ENCODE measurements around the gene ALPK1.

The ALPK1 gene

GRCh38 chr4:112352736-112353135 is 55.6 kb downstream of the ALPK1 start:
- Histone ChIP-seq H3K27me3 (ENCODE audit: control insufficient read depth in 5 of 5, insufficient read depth in 4 of 5, low read length in 5 of 5) (no peaks in the 10 kb centered on the region), H3K36me3 (ENCODE audit: control insufficient read depth in 5 of 5, insufficient read depth in 5 of 5, low read length in 5 of 5) (peaks cover 0 to 18% (median 8%) of the 10 kb centered on the region in 5 donors), H3K9ac (ENCODE audit: low read length in 5 of 5) (no peak overlapping the region), H3K4me3 (ENCODE audit: low read depth in 1 of 5, low read length in 5 of 5) (no peak overlapping the region), H3K9me3 (ENCODE audit: control insufficient read depth in 5 of 5, low read length in 5 of 5) (no peaks in the 10 kb centered on the region), H3K27ac (ENCODE audit: low read depth, low read length) (no peak overlapping the region), H3K4me1 (ENCODE audit: control insufficient read depth in 5 of 5, insufficient read depth in 5 of 5, low read length in 5 of 5) (no peaks in the 10 kb centered on the region)

GRCh38 chr4:112355662-112356061 is 58.5 kb downstream of the ALPK1 start:
- H3K9ac ChIP-seq (ENCODE audit: low read length in 5 of 5) = no peak overlapping the region
- no peaks in the 10 kb centered on the region for H3K4me1 ChIP-seq (ENCODE audit: control insufficient read depth in 5 of 5, insufficient read depth in 5 of 5, low read length in 5 of 5)
- no peak overlapping the region for H3K27ac ChIP-seq (ENCODE audit: low read depth, low read length)
- no peak overlapping the region for H3K4me3 ChIP-seq (ENCODE audit: low read depth in 1 of 5, low read length in 5 of 5)
- H3K9me3 ChIP-seq (ENCODE audit: control insufficient read depth in 5 of 5, low read length in 5 of 5) = no peaks in the 10 kb centered on the region
- H3K27me3 ChIP-seq (ENCODE audit: control insufficient read depth in 5 of 5, insufficient read depth in 4 of 5, low read length in 5 of 5) = no peaks in the 10 kb centered on the region
- H3K36me3 ChIP-seq (ENCODE audit: control insufficient read depth in 5 of 5, insufficient read depth in 5 of 5, low read length in 5 of 5) = peaks cover 0 to 26% (median 8%) of the 10 kb centered on the region in 5 donors

- Histone ChIP-seq H3K4me1 (ENCODE audit: control insufficient read depth in 5 of 5, insufficient read depth in 5 of 5, low read length in 5 of 5) (peaks cover 0 to 4% (median 0%) of the 10 kb centered on the region in 5 donors), H3K9me3 (ENCODE audit: control insufficient read depth in 5 of 5, low read length in 5 of 5) (no peaks in the 10 kb centered on the region), H3K36me3 (ENCODE audit: control insufficient read depth in 5 of 5, insufficient read depth in 5 of 5, low read length in 5 of 5) (peaks cover 0 to 38% (median 12%) of the 10 kb centered on the region in 5 donors), H3K9ac (ENCODE audit: low read length in 5 of 5) (no peak overlapping the region), H3K27me3 (ENCODE audit: control insufficient read depth in 5 of 5, insufficient read depth in 4 of 5, low read length in 5 of 5) (no peaks in the 10 kb centered on the region), H3K4me3 (ENCODE audit: low read depth in 1 of 5, low read length in 5 of 5) (no peak overlapping the region), H3K27ac (ENCODE audit: low read depth, low read length) (no peak overlapping the region)
Measured at GRCh38 chr4:112357453-112357852, 60.3 kb downstream of the ALPK1 start.

- H3K27me3 ChIP-seq (ENCODE audit: control insufficient read depth in 5 of 5, insufficient read depth in 4 of 5, low read length in 5 of 5) = no peaks in the 10 kb centered on the region
- H3K4me3 ChIP-seq (ENCODE audit: low read depth in 1 of 5, low read length in 5 of 5) = no peak overlapping the region
- peaks cover 0 to 38% (median 12%) of the 10 kb centered on the region in 5 donors for H3K36me3 ChIP-seq (ENCODE audit: control insufficient read depth in 5 of 5, insufficient read depth in 5 of 5, low read length in 5 of 5)
- H3K4me1 ChIP-seq (ENCODE audit: control insufficient read depth in 5 of 5, insufficient read depth in 5 of 5, low read length in 5 of 5) = peaks cover 0 to 4% (median 0%) of the 10 kb centered on the region in 5 donors
- no peak overlapping the region for H3K27ac ChIP-seq (ENCODE audit: low read depth, low read length)
- H3K9me3 ChIP-seq (ENCODE audit: control insufficient read depth in 5 of 5, low read length in 5 of 5) = no peaks in the 10 kb centered on the region
- no peak overlapping the region for H3K9ac ChIP-seq (ENCODE audit: low read length in 5 of 5)
Measured at GRCh38 chr4:112357897-112358296, 60.7 kb downstream of the ALPK1 start.

GRCh38 chr4:112358415-112358814 is 61.2 kb downstream of the ALPK1 start:
- H3K36me3 ChIP-seq (ENCODE audit: control insufficient read depth in 5 of 5, insufficient read depth in 5 of 5, low read length in 5 of 5) = peaks cover 0 to 38% (median 12%) of the 10 kb centered on the region in 5 donors
- H3K9me3 ChIP-seq (ENCODE audit: control insufficient read depth in 5 of 5, low read length in 5 of 5) = no peaks in the 10 kb centered on the region
- no peak overlapping the region for H3K9ac ChIP-seq (ENCODE audit: low read length in 5 of 5)
- no peak overlapping the region for H3K27ac ChIP-seq (ENCODE audit: low read depth, low read length)
- H3K27me3 ChIP-seq (ENCODE audit: control insufficient read depth in 5 of 5, insufficient read depth in 4 of 5, low read length in 5 of 5) = no peaks in the 10 kb centered on the region
- H3K4me3 ChIP-seq (ENCODE audit: low read depth in 1 of 5, low read length in 5 of 5) = no peak overlapping the region
- peaks cover 0 to 4% (median 0%) of the 10 kb centered on the region in 5 donors for H3K4me1 ChIP-seq (ENCODE audit: control insufficient read depth in 5 of 5, insufficient read depth in 5 of 5, low read length in 5 of 5)

GRCh38 chr4:112358952-112359749 is 62.0 kb downstream of the ALPK1 start:
- H3K4me1 ChIP-seq (ENCODE audit: control insufficient read depth in 5 of 5, insufficient read depth in 5 of 5, low read length in 5 of 5) = peaks cover 0 to 4% (median 0%) of the 10 kb centered on the region in 5 donors
- H3K4me3 ChIP-seq (ENCODE audit: low read depth in 1 of 5, low read length in 5 of 5) = no peak overlapping the region
- H3K9ac ChIP-seq (ENCODE audit: low read length in 5 of 5) = no peak overlapping the region
- no peaks in the 10 kb centered on the region for H3K9me3 ChIP-seq (ENCODE audit: control insufficient read depth in 5 of 5, low read length in 5 of 5)
- H3K36me3 ChIP-seq (ENCODE audit: control insufficient read depth in 5 of 5, insufficient read depth in 5 of 5, low read length in 5 of 5) = peaks cover 0 to 38% (median 12%) of the 10 kb centered on the region in 5 donors
- H3K27ac ChIP-seq (ENCODE audit: low read depth, low read length) = no peak overlapping the region
- H3K27me3 ChIP-seq (ENCODE audit: control insufficient read depth in 5 of 5, insufficient read depth in 4 of 5, low read length in 5 of 5) = no peaks in the 10 kb centered on the region

- H3K9me3 ChIP-seq (ENCODE audit: control insufficient read depth in 5 of 5, low read length in 5 of 5) = no peaks in the 10 kb centered on the region
- H3K27ac ChIP-seq (ENCODE audit: low read depth, low read length) = no peak overlapping the region
- H3K36me3 ChIP-seq (ENCODE audit: control insufficient read depth in 5 of 5, insufficient read depth in 5 of 5, low read length in 5 of 5) = peaks cover 0 to 28% (median 8%) of the 10 kb centered on the region in 5 donors
- H3K4me3 ChIP-seq (ENCODE audit: low read depth in 1 of 5, low read length in 5 of 5) = no peak overlapping the region
- H3K9ac ChIP-seq (ENCODE audit: low read length in 5 of 5) = no peak overlapping the region
- H3K4me1 ChIP-seq (ENCODE audit: control insufficient read depth in 5 of 5, insufficient read depth in 5 of 5, low read length in 5 of 5) = peaks cover 0 to 4% (median 0%) of the 10 kb centered on the region in 5 donors
- no peaks in the 10 kb centered on the region for H3K27me3 ChIP-seq (ENCODE audit: control insufficient read depth in 5 of 5, insufficient read depth in 4 of 5, low read length in 5 of 5)
Measured at GRCh38 chr4:112361181-112361791, 64.1 kb downstream of the ALPK1 start.

GRCh38 chr4:112370466-112370865 is 73.3 kb downstream of the ALPK1 start:
- Histone ChIP-seq H3K4me3 (ENCODE audit: low read depth in 1 of 5, low read length in 5 of 5) (no peak overlapping the region), H3K9me3 (ENCODE audit: control insufficient read depth in 5 of 5, low read length in 5 of 5) (peaks cover 0 to 8% (median 4%) of the 10 kb centered on the region in 5 donors), H3K36me3 (ENCODE audit: control insufficient read depth in 5 of 5, insufficient read depth in 5 of 5, low read length in 5 of 5) (peaks cover 0 to 5% (median 0%) of the 10 kb centered on the region in 5 donors), H3K27ac (ENCODE audit: low read depth, low read length) (no peak overlapping the region), H3K4me1 (ENCODE audit: control insufficient read depth in 5 of 5, insufficient read depth in 5 of 5, low read length in 5 of 5) (no peaks in the 10 kb centered on the region), H3K27me3 (ENCODE audit: control insufficient read depth in 5 of 5, insufficient read depth in 4 of 5, low read length in 5 of 5) (no peaks in the 10 kb centered on the region), H3K9ac (ENCODE audit: low read length in 5 of 5) (no peak overlapping the region)

- no peaks in the 10 kb centered on the region for H3K27me3 ChIP-seq (ENCODE audit: control insufficient read depth in 5 of 5, insufficient read depth in 4 of 5, low read length in 5 of 5)
- no peak overlapping the region for H3K27ac ChIP-seq (ENCODE audit: low read depth, low read length)
- H3K4me1 ChIP-seq (ENCODE audit: control insufficient read depth in 5 of 5, insufficient read depth in 5 of 5, low read length in 5 of 5) = no peaks in the 10 kb centered on the region
- H3K9ac ChIP-seq (ENCODE audit: low read length in 5 of 5) = no peak overlapping the region
- H3K4me3 ChIP-seq (ENCODE audit: low read depth in 1 of 5, low read length in 5 of 5) = no peak overlapping the region
- peaks cover 0 to 8% (median 4%) of the 10 kb centered on the region in 5 donors for H3K9me3 ChIP-seq (ENCODE audit: control insufficient read depth in 5 of 5, low read length in 5 of 5)
- peaks cover 0 to 5% (median 0%) of the 10 kb centered on the region in 5 donors for H3K36me3 ChIP-seq (ENCODE audit: control insufficient read depth in 5 of 5, insufficient read depth in 5 of 5, low read length in 5 of 5)
Measured at GRCh38 chr4:112371361-112371760, 74.2 kb downstream of the ALPK1 start.

GRCh38 chr4:112374850-112375249 is 77.7 kb downstream of the ALPK1 start:
- no peaks in the 10 kb centered on the region for H3K27me3 ChIP-seq (ENCODE audit: control insufficient read depth in 5 of 5, insufficient read depth in 4 of 5, low read length in 5 of 5)
- no peaks in the 10 kb centered on the region for H3K9me3 ChIP-seq (ENCODE audit: control insufficient read depth in 5 of 5, low read length in 5 of 5)
- H3K9ac ChIP-seq (ENCODE audit: low read length in 5 of 5) = no peak overlapping the region
- H3K27ac ChIP-seq (ENCODE audit: low read depth, low read length) = no peak overlapping the region
- peaks cover 10 to 25% (median 15%) of the 10 kb centered on the region in 5 donors for H3K36me3 ChIP-seq (ENCODE audit: control insufficient read depth in 5 of 5, insufficient read depth in 5 of 5, low read length in 5 of 5)
- no peaks in the 10 kb centered on the region for H3K4me1 ChIP-seq (ENCODE audit: control insufficient read depth in 5 of 5, insufficient read depth in 5 of 5, low read length in 5 of 5)
- no peak overlapping the region for H3K4me3 ChIP-seq (ENCODE audit: low read depth in 1 of 5, low read length in 5 of 5)
